ENCODE measurements around the gene ARG1. TPM values are rescaled to one million over a fixed set of nuclear protein-coding genes. Genes with fewer than 3 reads are reported as not detected.
"Not testable (repeated sequence)": the region's sequence is repeated elsewhere in the genome, so short reads cannot be mapped to it uniquely, and the experiment has no call there.

ARG1 gene
- polyA plus RNA-seq, 1 of the 3 experiments (the other 2 are of a cell fraction) = not detected

DNA sequence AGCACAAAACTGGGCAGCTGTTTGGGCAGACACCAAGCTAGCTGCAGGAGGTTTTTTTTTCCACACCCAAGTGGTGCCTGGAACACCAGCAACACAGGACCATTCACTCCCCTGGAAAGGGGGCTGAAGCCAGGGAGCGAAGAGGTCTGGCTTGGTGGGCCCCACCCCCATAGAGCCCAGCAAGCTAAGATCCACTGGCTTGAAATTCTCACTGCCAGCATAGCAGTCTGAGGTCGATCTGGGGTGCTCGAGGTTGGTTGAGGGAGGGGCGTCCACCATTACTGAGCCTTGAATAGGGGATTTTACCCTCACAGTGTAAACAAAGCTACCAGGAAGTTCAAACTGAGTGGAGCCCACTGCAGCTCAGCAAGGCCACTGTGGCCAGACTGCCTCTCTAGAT lies 34.4 kb upstream of the ARG1 start:
- H3K27ac ChIP-seq (ENCODE audit: low read depth in 2 of 2, low read length in 1 of 2); H3K9ac ChIP-seq; H3K4me2 ChIP-seq; H4K20me1 ChIP-seq (ENCODE audit: insufficient read depth); H3K36me3 ChIP-seq (replicated peaks in 1 of 2; ENCODE audit: control insufficient read depth in 1 of 2, insufficient read depth in 2 of 2, low read length in 1 of 2); H2AFZ ChIP-seq (ENCODE audit: low read depth); H3K79me2 ChIP-seq (ENCODE audit: insufficient read depth); H3F3A ChIP-seq (replicated peaks; ENCODE audit: insufficient read depth); H3K4me1 ChIP-seq (ENCODE audit: control insufficient read depth in 1 of 2, insufficient read depth in 2 of 2, low read depth in 1 of 2, low read length in 1 of 2); H3K27me3 ChIP-seq (ENCODE audit: insufficient read depth); POLR2A ChIA-PET; H3K9me3 ChIP-seq; DNase-seq; H3K4me3 ChIP-seq (ENCODE audit: low read depth in 2 of 2, low read length in 1 of 2); H3K9me2 ChIP-seq: not testable (repeated sequence)
- CTCF ChIA-PET = interaction anchor here (0.7 to 1.4 kb wide), 3 partner anchors 26 to 653 kb away, joined by 3 to 5 read pairs (median 3); no protein-coding TSS in a partner anchor
- 0% methylated on average over 3 of the region's 4 CpGs for WGBS (ENCODE audit: low lambda C conversion rate)

DNA sequence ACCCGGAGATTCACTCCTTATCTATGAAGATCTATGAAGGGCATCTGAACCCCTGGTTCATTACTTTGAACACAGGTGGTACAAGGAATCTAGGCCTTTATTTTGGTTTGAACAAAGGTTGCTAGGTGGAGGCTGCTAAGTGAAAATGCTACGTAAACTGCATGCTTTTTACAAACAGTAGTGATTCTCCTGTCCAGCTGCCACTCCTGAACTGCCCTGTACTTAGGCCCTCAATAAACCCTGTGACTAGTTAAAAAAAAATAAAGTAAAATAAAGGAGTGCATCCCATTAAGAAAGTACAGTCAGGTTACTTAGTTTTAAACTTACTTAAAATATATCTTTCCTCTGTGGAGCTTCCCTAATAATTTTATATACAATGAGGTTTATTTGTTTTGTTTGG lies 27.7 kb upstream of the ARG1 start:
- ChIA-PET POLR2A (no interaction called here), CTCF (interaction anchor here (1.3 kb wide), 1 partner anchor 12 kb away, joined by 3 read pairs; no protein-coding TSS in a partner anchor)
- Histone ChIP-seq H3K4me3 (ENCODE audit: low read depth in 2 of 2, low read length in 1 of 2) (no peak overlapping the region), H3K27ac (ENCODE audit: low read depth in 2 of 2, low read length in 1 of 2) (no peak overlapping the region), H3K36me3 (replicated peaks in 1 of 2; ENCODE audit: control insufficient read depth in 1 of 2, insufficient read depth in 2 of 2, low read length in 1 of 2) (no peaks in the 10 kb centered on the region), H3K27me3 (ENCODE audit: insufficient read depth) (peaks cover 14% of the 10 kb centered on the region; the same call in 1 of the 2 replicates), H3K79me2 (ENCODE audit: insufficient read depth) (no peaks in the 10 kb centered on the region), H3K9ac (no peak overlapping the region), H4K20me1 (ENCODE audit: insufficient read depth) (no peaks in the 10 kb centered on the region), H3K9me2 (no peaks in the 10 kb centered on the region), H3K9me3 (no peaks in the 10 kb centered on the region), H3F3A (replicated peaks; ENCODE audit: insufficient read depth) (no peaks in the 10 kb centered on the region), H2AFZ (ENCODE audit: low read depth) (no peak overlapping the region), H3K4me2 (no peak overlapping the region), H3K4me1 (ENCODE audit: control insufficient read depth in 1 of 2, insufficient read depth in 2 of 2, low read depth in 1 of 2, low read length in 1 of 2) (no peaks in the 10 kb centered on the region)
- TF ChIP-seq FOXM1 (IDR thresholded peaks at IDR 0.05; ENCODE audit: low read depth) (no peak), JUND (IDR thresholded peaks at IDR 0.05) (no peak), GABPA (IDR thresholded peaks at IDR 0.05; ENCODE audit: low read depth) (no peak), RAD21 (IDR thresholded peaks at IDR 0.05; ENCODE audit: low read length) (no peak), PBX3 (IDR thresholded peaks at IDR 0.05) (no peak), CHD2 (IDR thresholded peaks at IDR 0.05; ENCODE audit: low read length, partially characterized antibody) (no peak), SMC3 (IDR thresholded peaks at IDR 0.05; ENCODE audit: low read depth, low read length) (no peak), RCOR1 (IDR thresholded peaks at IDR 0.05; ENCODE audit: low read length) (no peak), SIN3A (IDR thresholded peaks at IDR 0.05; ENCODE audit: borderline replicate concordance, low read depth, low read length) (no peak)
- TF ChIP-seq, protein P1, sequence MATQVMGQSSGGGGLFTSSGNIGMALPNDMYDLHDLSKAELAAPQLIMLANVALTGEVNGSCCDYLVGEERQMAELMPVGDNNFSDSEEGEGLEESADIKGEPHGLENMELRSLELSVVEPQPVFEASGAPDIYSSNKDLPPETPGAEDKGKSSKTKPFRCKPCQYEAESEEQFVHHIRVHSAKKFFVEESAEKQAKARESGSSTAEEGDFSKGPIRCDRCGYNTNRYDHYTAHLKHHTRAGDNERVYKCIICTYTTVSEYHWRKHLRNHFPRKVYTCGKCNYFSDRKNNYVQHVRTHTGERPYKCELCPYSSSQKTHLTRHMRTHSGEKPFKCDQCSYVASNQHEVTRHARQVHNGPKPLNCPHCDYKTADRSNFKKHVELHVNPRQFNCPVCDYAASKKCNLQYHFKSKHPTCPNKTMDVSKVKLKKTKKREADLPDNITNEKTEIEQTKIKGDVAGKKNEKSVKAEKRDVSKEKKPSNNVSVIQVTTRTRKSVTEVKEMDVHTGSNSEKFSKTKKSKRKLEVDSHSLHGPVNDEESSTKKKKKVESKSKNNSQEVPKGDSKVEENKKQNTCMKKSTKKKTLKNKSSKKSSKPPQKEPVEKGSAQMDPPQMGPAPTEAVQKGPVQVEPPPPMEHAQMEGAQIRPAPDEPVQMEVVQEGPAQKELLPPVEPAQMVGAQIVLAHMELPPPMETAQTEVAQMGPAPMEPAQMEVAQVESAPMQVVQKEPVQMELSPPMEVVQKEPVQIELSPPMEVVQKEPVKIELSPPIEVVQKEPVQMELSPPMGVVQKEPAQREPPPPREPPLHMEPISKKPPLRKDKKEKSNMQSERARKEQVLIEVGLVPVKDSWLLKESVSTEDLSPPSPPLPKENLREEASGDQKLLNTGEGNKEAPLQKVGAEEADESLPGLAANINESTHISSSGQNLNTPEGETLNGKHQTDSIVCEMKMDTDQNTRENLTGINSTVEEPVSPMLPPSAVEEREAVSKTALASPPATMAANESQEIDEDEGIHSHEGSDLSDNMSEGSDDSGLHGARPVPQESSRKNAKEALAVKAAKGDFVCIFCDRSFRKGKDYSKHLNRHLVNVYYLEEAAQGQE (IDR thresholded peaks at IDR 0.05; ENCODE audit: low read depth, low read length) = no peak
- no peak for DNase-seq
- WGBS (ENCODE audit: low lambda C conversion rate) = 7% methylated on average over 2 of the region's 2 CpGs
